Measurements from ENCODE around the gene EIF4A3.

GRCh38 chr17:80180192-80180591 lies 33.3 kb upstream of the EIF4A3 start:
- TF ChIP-seq ZNF384 (IDR thresholded peaks at IDR 0.05), result no peak
- no peak for TF ChIP-seq SP1 (IDR thresholded peaks at IDR 0.05)
- TF ChIP-seq BHLHE40 (IDR thresholded peaks at IDR 0.05; ENCODE audit: borderline replicate concordance), result no peak
- TF ChIP-seq TARDBP (IDR thresholded peaks at IDR 0.05), result no peak
- no peak for TF ChIP-seq CTBP1 (IDR thresholded peaks at IDR 0.05; ENCODE audit: borderline replicate concordance)
- no peak for TF ChIP-seq FOXM1 (IDR thresholded peaks at IDR 0.05; ENCODE audit: borderline replicate concordance)
